ENCODE results near the gene GTF2IRD2. TPM values are rescaled to one million over a fixed set of nuclear protein-coding genes. Genes with fewer than 3 reads are reported as not detected.

GTF2IRD2 gene
- total RNA-seq (2022; extraction: Qiagen RNA extraction; ENCODE audit: low read depth), result 4.5 to 9.4 TPM (median 6.9 TPM) in 5 replicates

GRCh38 chr7:74850833-74851721 lies at the start of gene GTF2IRD2:
TSS of gene GTF2IRD2 (minus strand) at chr7:74851605. CDS start at chr7:74836378, 15,227 bp downstream.

GRCh38 chr7:74773760-74774750 lies 77.3 kb downstream of the GTF2IRD2 start, which contains the start of gene NCF1:
TSS of gene NCF1 (plus strand) at chr7:74774011. CDS start at chr7:74774032, 21 bp downstream.

Other genes starting within 250 kb of the GTF2IRD2 start
- 66.1 to 105 TPM (median 95.3 TPM) in 5 replicates for gene GTF2I, start 193.9 kb downstream of the GTF2IRD2 start, total RNA-seq (2022; extraction: Qiagen RNA extraction; ENCODE audit: low read depth)
- gene NCF1, start 77.6 kb downstream of the GTF2IRD2 start, total RNA-seq (2022; extraction: Qiagen RNA extraction; ENCODE audit: low read depth), result 0.28 TPM in 1 of 5 replicates, not detected in the others
- 1.7 to 4.7 TPM (median 4.2 TPM) in 5 replicates for gene CASTOR2, start 113.1 kb upstream of the GTF2IRD2 start, total RNA-seq (2022; extraction: Qiagen RNA extraction; ENCODE audit: low read depth)
- gene RCC1L, start 222.2 kb upstream of the GTF2IRD2 start, total RNA-seq (2022; extraction: Qiagen RNA extraction; ENCODE audit: low read depth), result 54.2 to 68.0 TPM (median 66.5 TPM) in 5 replicates
- gene GTF2IRD2B, start 241.0 kb upstream of the GTF2IRD2 start, total RNA-seq (2022; extraction: Qiagen RNA extraction; ENCODE audit: low read depth), result 6.1 to 15.5 TPM (median 11.1 TPM) in 5 replicates

Data from A549 treated with ZK216348 at 1 μM for 4 hours (cell line).